SK-N-SH treated with all-trans-retinoic acid at 6 μM for 48 hours (cell line): Measurements from ENCODE around the gene TMEM132D.

ENCODE experiments used
- ESRRG ChIP-seq: fragments of 250-450 bp; sonication (Bioruptor Pico); IDR thresholded peaks from 2 replicates; pipeline ENCODE4 v1.6.1; 2021; ENCODE audit warnings: mild to moderate bottlenecking
- ISL1 ChIP-seq: fragments of 250-450 bp; sonication (Bioruptor Pico); IDR thresholded peaks from 2 replicates; pipeline ENCODE4 v2.1.2; 2022; ENCODE audit warnings: mild to moderate bottlenecking, moderate library complexity
- RARB ChIP-seq: fragments of 250-450 bp; sonication (Bioruptor Pico); IDR thresholded peaks from 2 replicates; pipeline ENCODE4 v1.8.0; 2021; ENCODE audit warnings: mild to moderate bottlenecking, moderate library complexity
- SNAI2 ChIP-seq: fragments of 250-450 bp; sonication (Bioruptor Pico); IDR thresholded peaks from 2 replicates; pipeline ENCODE4 v1.5.0; 2020; ENCODE audit warnings: mild to moderate bottlenecking, moderate library complexity
- TCF4 ChIP-seq: fragments of 250-450 bp; sonication (Bioruptor Pico); IDR thresholded peaks from 2 replicates; pipeline ENCODE4 v1.8.0; 2021; ENCODE audit warnings: mild to moderate bottlenecking, moderate library complexity, borderline replicate concordance
- ZC3H10 ChIP-seq: fragments of 250-450 bp; sonication (Bioruptor Pico); IDR thresholded peaks from 2 replicates; pipeline ENCODE4 v1.5.1; 2021; ENCODE audit warnings: mild to moderate bottlenecking, moderate library complexity
- ZFP3 ChIP-seq: fragments of 250-450 bp; sonication (Bioruptor Pico); IDR thresholded peaks from 2 replicates; pipeline ENCODE4 v1.5.0; 2020; ENCODE audit warnings: mild to moderate bottlenecking, moderate library complexity
- ZFP30 ChIP-seq: fragments of 450-650 bp; formaldehyde crosslinking; IDR thresholded peaks from 2 replicates; pipeline ENCODE4 v1.5.0; 2022; ENCODE audit warnings: mild to moderate bottlenecking, moderate library complexity
- TF ChIP-seq, protein P1 (sequence below): fragments of 250-450 bp; sonication (Bioruptor Pico); IDR thresholded peaks from 2 replicates; pipeline ENCODE4 v1.8.0; 2020; ENCODE audit warnings: mild to moderate bottlenecking, moderate library complexity, borderline replicate concordance
- TF ChIP-seq, protein P2 (sequence below): fragments of 250-450 bp; sonication (Bioruptor Pico); IDR thresholded peaks from 2 replicates; pipeline ENCODE4 v1.5.1; 2020; ENCODE audit warnings: low read depth, mild to moderate bottlenecking, moderate library complexity

DNA sequence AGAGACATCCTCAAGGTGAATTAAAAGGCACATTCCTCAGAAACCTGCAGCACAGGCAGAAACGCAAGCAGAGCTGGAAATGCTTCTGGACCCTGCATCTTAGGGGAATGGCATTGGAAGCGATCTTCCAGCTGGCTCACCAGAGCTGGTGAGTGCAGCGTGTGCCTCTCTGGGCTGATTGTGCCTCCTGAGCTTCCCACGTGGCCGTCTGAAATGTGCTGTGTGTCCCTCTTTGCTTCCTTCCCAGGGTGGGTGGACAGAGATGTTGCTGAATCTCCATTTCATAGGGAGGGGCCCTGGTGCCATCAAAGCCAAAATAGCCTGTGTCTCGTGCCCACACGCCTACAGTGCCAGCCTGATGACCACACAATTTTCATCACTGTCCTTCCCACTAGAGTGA is 34.3 kb upstream of the TMEM132D start:
- TF ChIP-seq, protein P1, sequence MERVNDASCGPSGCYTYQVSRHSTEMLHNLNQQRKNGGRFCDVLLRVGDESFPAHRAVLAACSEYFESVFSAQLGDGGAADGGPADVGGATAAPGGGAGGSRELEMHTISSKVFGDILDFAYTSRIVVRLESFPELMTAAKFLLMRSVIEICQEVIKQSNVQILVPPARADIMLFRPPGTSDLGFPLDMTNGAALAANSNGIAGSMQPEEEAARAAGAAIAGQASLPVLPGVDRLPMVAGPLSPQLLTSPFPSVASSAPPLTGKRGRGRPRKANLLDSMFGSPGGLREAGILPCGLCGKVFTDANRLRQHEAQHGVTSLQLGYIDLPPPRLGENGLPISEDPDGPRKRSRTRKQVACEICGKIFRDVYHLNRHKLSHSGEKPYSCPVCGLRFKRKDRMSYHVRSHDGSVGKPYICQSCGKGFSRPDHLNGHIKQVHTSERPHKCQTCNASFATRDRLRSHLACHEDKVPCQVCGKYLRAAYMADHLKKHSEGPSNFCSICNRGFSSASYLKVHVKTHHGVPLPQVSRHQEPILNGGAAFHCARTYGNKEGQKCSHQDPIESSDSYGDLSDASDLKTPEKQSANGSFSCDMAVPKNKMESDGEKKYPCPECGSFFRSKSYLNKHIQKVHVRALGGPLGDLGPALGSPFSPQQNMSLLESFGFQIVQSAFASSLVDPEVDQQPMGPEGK (CRISPR knock-in tag), result no peak
- TF ChIP-seq SNAI2 (CRISPR knock-in tag) (no peak), ZC3H10 (no peak), ISL1 (CRISPR knock-in tag) (no peak), ESRRG (no peak), ZFP3 (CRISPR knock-in tag) (no peak), ZFP30 (CRISPR knock-in tag) (no peak), TCF4 (CRISPR knock-in tag) (no peak), RARB (CRISPR knock-in tag) (no peak)
- TF ChIP-seq, protein P2, sequence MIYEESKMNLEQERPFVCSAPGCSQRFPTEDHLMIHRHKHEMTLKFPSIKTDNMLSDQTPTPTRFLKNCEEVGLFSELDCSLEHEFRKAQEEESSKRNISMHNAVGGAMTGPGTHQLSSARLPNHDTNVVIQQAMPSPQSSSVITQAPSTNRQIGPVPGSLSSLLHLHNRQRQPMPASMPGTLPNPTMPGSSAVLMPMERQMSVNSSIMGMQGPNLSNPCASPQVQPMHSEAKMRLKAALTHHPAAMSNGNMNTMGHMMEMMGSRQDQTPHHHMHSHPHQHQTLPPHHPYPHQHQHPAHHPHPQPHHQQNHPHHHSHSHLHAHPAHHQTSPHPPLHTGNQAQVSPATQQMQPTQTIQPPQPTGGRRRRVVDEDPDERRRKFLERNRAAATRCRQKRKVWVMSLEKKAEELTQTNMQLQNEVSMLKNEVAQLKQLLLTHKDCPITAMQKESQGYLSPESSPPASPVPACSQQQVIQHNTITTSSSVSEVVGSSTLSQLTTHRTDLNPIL (CRISPR knock-in tag), result no peak
